Osteocyte (in vitro differentiated cells): ENCODE results near the gene DCAF6. TPM values are rescaled to one million over a fixed set of nuclear protein-coding genes. Genes with fewer than 3 reads are reported as not detected.
"Not testable (repeated sequence)": the region's sequence is repeated elsewhere in the genome, so short reads cannot be mapped to it uniquely, and the experiment has no call there.

Experiments
- DNase-seq: peaks from one replicate; pipeline ENCODE4 v3.0.0; 2021; ENCODE audit warnings: mixed read lengths; ENCODE audit not compliant: unreplicated experiment; ENCODE audit errors: extremely low spot score
- H3K27ac Mint-ChIP-seq: one replicate; pipeline ENCODE4 v1.8.0; 2021; ENCODE audit warnings: mild to moderate bottlenecking, mixed read lengths; ENCODE audit not compliant: unreplicated experiment
- H3K27me3 Mint-ChIP-seq: one replicate; pipeline ENCODE4 v1.8.0; 2021; ENCODE audit warnings: mixed read lengths; ENCODE audit not compliant: unreplicated experiment
- H3K36me3 Mint-ChIP-seq: one replicate; pipeline ENCODE4 v1.8.0; 2021; ENCODE audit warnings: mixed read lengths; ENCODE audit not compliant: unreplicated experiment
- H3K4me1 Mint-ChIP-seq: one replicate; pipeline ENCODE4 v1.8.0; 2021; ENCODE audit warnings: mixed read lengths; ENCODE audit not compliant: unreplicated experiment
- H3K4me3 Mint-ChIP-seq: one replicate; pipeline ENCODE4 v1.8.0; 2021; ENCODE audit warnings: mild to moderate bottlenecking, moderate library complexity, mixed read lengths; ENCODE audit not compliant: unreplicated experiment
- H3K9me3 Mint-ChIP-seq: one replicate; pipeline ENCODE4 v1.8.0; 2021; ENCODE audit warnings: mixed read lengths; ENCODE audit not compliant: unreplicated experiment
- CTCF ChIP-seq: fragments of 200-600 bp; sonication (generic); IDR thresholded peaks from 2 replicates; pipeline ENCODE4 v1.5.0; 2021; ENCODE audit warnings: antibody characterized with exemption, mild to moderate bottlenecking, moderate library complexity
- total RNA-seq: library from RNA; stranded (reverse); gene quantifications from 2 replicates; pipeline ENCODE4 v1.2.1, GENCODE V29; 2021

Gene DCAF6
- total RNA-seq, 1 donor from 2014 or later, result 56.8 TPM

- Mint-ChIP-seq H3K27me3 (no peaks in the 10 kb centered on the region), H3K4me1 (peaks cover 20% of the 10 kb centered on the region), H3K27ac (no peak overlapping the region), H3K4me3 (no peak overlapping the region), H3K9me3 (no peaks in the 10 kb centered on the region), H3K36me3 (no peaks in the 10 kb centered on the region)
- DNase-seq, result no peak
- no peak for TF ChIP-seq CTCF
These were observed 9.3 kb upstream of the DCAF6 start for GRCh38 chr1:167927046-167927754.

- Mint-ChIP-seq H3K27me3 (no peaks in the 10 kb centered on the region), H3K36me3 (no peaks in the 10 kb centered on the region), H3K4me1 (peaks cover 20% of the 10 kb centered on the region), H3K9me3 (no peaks in the 10 kb centered on the region), H3K27ac (no peak overlapping the region), H3K4me3 (no peak overlapping the region)
- TF ChIP-seq CTCF, result no peak
- no peak for DNase-seq
These were observed 8.0 kb upstream of the DCAF6 start for GRCh38 chr1:167928457-167928852.

- H3K4me3 Mint-ChIP-seq, H3K36me3 Mint-ChIP-seq, H3K9me3 Mint-ChIP-seq, H3K27ac Mint-ChIP-seq, H3K27me3 Mint-ChIP-seq, DNase-seq: not testable (repeated sequence)
- peaks cover 25% of the 10 kb centered on the region for H3K4me1 Mint-ChIP-seq
These were observed 7.6 kb upstream of the DCAF6 start for GRCh38 chr1:167928919-167929318.

- Mint-ChIP-seq H3K9me3 (no peaks in the 10 kb centered on the region), H3K4me1 (peaks cover 33% of the 10 kb centered on the region), H3K4me3 (no peak overlapping the region), H3K27ac (no peak overlapping the region), H3K36me3 (no peaks in the 10 kb centered on the region), H3K27me3 (no peaks in the 10 kb centered on the region)
- no peak for DNase-seq
- no peak for TF ChIP-seq CTCF
These were observed 6.8 kb upstream of the DCAF6 start for GRCh38 chr1:167929725-167930124.

- TF ChIP-seq CTCF, result no peak
- H3K36me3 Mint-ChIP-seq, result no peaks in the 10 kb centered on the region
- no peaks in the 10 kb centered on the region for H3K9me3 Mint-ChIP-seq
- peaks cover 37% of the 10 kb centered on the region for H3K4me1 Mint-ChIP-seq
- no peak for DNase-seq
- peak overlapping the region; percentile 62 for H3K27ac Mint-ChIP-seq
- H3K27me3 Mint-ChIP-seq, result no peaks in the 10 kb centered on the region
- no peak overlapping the region for H3K4me3 Mint-ChIP-seq
These were observed 2.7 kb upstream of the DCAF6 start for GRCh38 chr1:167933788-167934187.
